ENCODE measurements around the gene ZNF182. TPM values are rescaled to one million over a fixed set of nuclear protein-coding genes. Genes with fewer than 3 reads are reported as not detected.
"Not testable (repeated sequence)": the region's sequence is repeated elsewhere in the genome, so short reads cannot be mapped to it uniquely, and the experiment has no call there.

ZNF182 gene
- total and polyA plus RNA-seq, 5 donors from 2014 or later, result 3.0 to 7.1 (median 4.7) TPM

DNA sequence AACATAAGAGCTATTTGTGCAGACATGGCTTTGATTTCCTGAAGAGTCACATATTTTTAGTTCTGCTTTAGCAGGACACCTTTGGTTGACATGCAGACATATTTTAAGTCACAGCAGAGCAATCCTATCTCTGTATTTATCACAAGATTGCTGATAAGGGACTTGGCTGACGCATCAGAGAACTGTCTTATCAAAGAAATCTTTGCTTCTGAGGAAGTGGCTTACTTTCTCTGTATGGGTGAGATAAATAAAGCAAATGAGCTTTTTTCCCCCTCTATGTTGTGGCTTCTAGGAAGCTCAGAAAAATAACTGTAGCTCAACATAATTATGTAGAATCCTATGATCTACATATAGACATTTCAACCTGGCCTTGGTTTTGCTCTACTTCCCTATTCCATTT is 16.1 kb upstream of the ZNF182 start:
- not testable (repeated sequence) for H3K9me3 ChIP-seq (ENCODE audit: control insufficient read depth in 2 of 2, low read length in 2 of 2); H3K4me1 Mint-ChIP-seq; H3K36me3 Mint-ChIP-seq; H3K36me3 ChIP-seq (ENCODE audit: control insufficient read depth, insufficient read depth, low read length); DNase-seq; H3K9me3 Mint-ChIP-seq; H3K4me3 ChIP-seq (ENCODE audit: low read depth, low read length); H3K4me1 ChIP-seq (ENCODE audit: control insufficient read depth, insufficient read depth, low read length, poor library complexity, severe bottlenecking); H3K27me3 Mint-ChIP-seq; H3K27me3 ChIP-seq (ENCODE audit: control insufficient read depth, insufficient read depth, low read length); H3K27ac Mint-ChIP-seq; H3K4me3 Mint-ChIP-seq
- peak overlapping the region; percentile 79 for H3K27ac ChIP-seq (ENCODE audit: insufficient read depth, low read length, poor library complexity, severe bottlenecking)
- ATAC-seq (ENCODE audit: low read depth in 2 of 2), result peak; percentile 59 to 64

DNA sequence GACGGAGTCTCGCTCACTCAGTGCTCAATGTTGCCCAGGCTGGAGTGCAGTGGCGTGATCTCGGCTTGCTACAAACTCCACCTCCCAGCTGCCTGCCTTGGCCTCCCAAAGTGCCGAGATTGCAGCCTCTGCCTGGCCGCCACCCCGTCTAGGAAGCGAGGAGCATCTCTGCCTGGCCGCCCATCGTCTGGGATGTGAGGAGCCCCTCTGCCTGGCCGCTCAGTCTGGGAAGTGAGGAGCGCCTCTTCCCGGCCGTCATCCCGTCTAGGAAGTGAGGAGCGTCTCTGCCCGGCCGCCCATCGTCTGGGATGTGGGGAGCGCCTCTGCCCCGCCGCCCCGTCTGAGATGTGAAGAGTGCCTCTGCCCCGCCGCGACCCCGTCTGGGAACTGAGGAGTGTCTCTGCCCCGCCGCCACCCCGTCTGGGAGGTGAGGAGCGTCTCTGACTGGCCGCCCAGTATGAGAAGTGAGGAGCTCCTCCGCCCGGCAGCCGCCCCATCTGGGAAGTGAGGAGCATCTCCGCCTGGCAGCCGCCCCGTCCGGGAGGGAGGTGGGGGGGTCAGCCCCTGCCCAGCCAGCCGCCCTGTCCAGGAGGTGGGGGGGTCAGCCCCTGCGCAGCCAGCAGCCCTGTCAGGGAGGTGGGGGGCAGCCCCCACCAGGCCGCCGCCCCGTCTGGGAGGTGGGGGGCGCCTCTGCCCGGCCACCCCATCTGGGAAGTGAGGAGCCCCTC is 13.0 kb upstream of the ZNF182 start:
- not testable (repeated sequence) for H3K27me3 Mint-ChIP-seq; ATAC-seq (ENCODE audit: low read depth in 2 of 2); H3K27ac Mint-ChIP-seq; H3K9me3 ChIP-seq (ENCODE audit: control insufficient read depth in 2 of 2, low read length in 2 of 2); H3K4me3 ChIP-seq (ENCODE audit: low read depth, low read length); H3K9me3 Mint-ChIP-seq; H3K36me3 ChIP-seq (ENCODE audit: control insufficient read depth, insufficient read depth, low read length); H3K27me3 ChIP-seq (ENCODE audit: control insufficient read depth, insufficient read depth, low read length); H3K27ac ChIP-seq (ENCODE audit: insufficient read depth, low read length, poor library complexity, severe bottlenecking); DNase-seq; H3K36me3 Mint-ChIP-seq; H3K4me3 Mint-ChIP-seq; H3K4me1 ChIP-seq (ENCODE audit: control insufficient read depth, insufficient read depth, low read length, poor library complexity, severe bottlenecking); H3K4me1 Mint-ChIP-seq

DNA sequence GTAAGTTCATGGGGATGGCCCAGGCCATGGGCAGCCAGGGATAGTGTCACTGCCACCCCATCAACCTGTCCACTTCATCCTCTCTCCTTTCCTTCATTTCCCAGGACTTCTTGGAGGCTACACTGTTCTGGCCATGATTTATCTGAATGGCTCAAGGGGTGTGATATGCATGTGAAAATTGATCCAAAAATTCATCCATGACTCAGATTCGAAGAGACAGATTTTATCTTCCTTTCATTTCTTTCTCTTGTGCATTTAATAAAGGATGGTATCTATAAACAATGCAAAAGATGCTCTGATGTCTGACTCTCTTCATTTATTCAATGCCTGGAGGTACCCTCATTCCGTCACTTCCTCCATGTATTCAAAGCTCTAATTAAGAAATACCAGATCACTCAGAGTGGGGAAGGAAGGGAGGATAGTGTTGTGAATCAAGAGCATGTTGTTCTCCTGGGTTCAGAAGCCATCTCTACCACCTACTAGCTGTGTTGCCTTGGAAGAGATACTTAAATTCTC is 5.7 kb upstream of the ZNF182 start:
- H3K4me1 ChIP-seq (ENCODE audit: control insufficient read depth, insufficient read depth, low read length, poor library complexity, severe bottlenecking); H3K4me3 ChIP-seq (ENCODE audit: low read depth, low read length); H3K4me1 Mint-ChIP-seq; H3K27ac ChIP-seq (ENCODE audit: insufficient read depth, low read length, poor library complexity, severe bottlenecking); H3K27ac Mint-ChIP-seq; H3K36me3 Mint-ChIP-seq; ATAC-seq (ENCODE audit: low read depth in 2 of 2); H3K4me3 Mint-ChIP-seq; H3K36me3 ChIP-seq (ENCODE audit: control insufficient read depth, insufficient read depth, low read length); H3K9me3 ChIP-seq (ENCODE audit: control insufficient read depth in 2 of 2, low read length in 2 of 2); H3K9me3 Mint-ChIP-seq; H3K27me3 Mint-ChIP-seq; H3K27me3 ChIP-seq (ENCODE audit: control insufficient read depth, insufficient read depth, low read length); DNase-seq: not testable (repeated sequence)

- not testable (repeated sequence) for DNase-seq; H3K27ac Mint-ChIP-seq; H3K9me3 Mint-ChIP-seq; H3K36me3 Mint-ChIP-seq; H3K9me3 ChIP-seq (ENCODE audit: control insufficient read depth in 2 of 2, low read length in 2 of 2); H3K4me1 ChIP-seq (ENCODE audit: control insufficient read depth, insufficient read depth, low read length, poor library complexity, severe bottlenecking); H3K27ac ChIP-seq (ENCODE audit: insufficient read depth, low read length, poor library complexity, severe bottlenecking); H3K4me3 Mint-ChIP-seq; H3K4me3 ChIP-seq (ENCODE audit: low read depth, low read length); H3K36me3 ChIP-seq (ENCODE audit: control insufficient read depth, insufficient read depth, low read length); ATAC-seq (ENCODE audit: low read depth in 2 of 2); H3K27me3 Mint-ChIP-seq; H3K27me3 ChIP-seq (ENCODE audit: control insufficient read depth, insufficient read depth, low read length)
- peaks cover 0 to 18% (median 5%) of the 10 kb centered on the region in 4 donors for H3K4me1 Mint-ChIP-seq
Measured at GRCh38 chrX:48006688-48007087, 2.9 kb upstream of the ZNF182 start, which contains the start of gene SPACA5. Gene SPACA5 (plus strand): TSS chrX:48006988. CDS start chrX:48007803, 815 bp downstream.

DNA sequence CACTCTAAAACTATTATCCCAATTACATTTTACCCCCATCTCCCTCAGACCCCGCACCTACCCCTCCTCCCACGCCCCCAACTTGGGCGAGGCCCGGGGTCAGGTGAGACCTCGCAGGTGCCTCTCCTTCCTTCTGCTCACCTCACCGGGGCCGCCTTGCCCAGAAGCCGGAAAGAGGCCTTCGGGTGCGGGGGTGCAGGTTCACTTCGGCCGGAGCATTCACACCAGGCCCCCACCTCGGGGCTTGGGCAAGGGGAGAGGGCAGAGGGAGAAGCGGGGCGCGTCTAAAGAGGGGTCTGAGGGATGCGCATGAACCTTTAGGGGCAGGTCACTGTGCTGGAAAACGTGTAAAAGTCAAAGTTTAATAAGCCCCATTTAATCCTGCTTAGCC is 427 bp downstream of the ZNF182 start:
- peaks cover 0 to 2% (median 0%) of the 10 kb centered on the region in 7 donors for H3K9me3 Mint-ChIP-seq
- H3K4me3 Mint-ChIP-seq, result peak overlapping the region; percentile 89 to 99 (median 96)
- peak overlapping the region; percentile 96 to 100 (median 99) for H3K27ac Mint-ChIP-seq
- no peaks in the 10 kb centered on the region for H3K27me3 Mint-ChIP-seq
- no peaks in the 10 kb centered on the region for H3K9me3 ChIP-seq (ENCODE audit: control insufficient read depth in 2 of 2, low read length in 2 of 2)
- H3K36me3 Mint-ChIP-seq, result peaks cover 12% of the 10 kb centered on the region
- peak overlapping the region; percentile 79 for H3K27ac ChIP-seq (ENCODE audit: insufficient read depth, low read length, poor library complexity, severe bottlenecking)
- H3K27me3 ChIP-seq (ENCODE audit: control insufficient read depth, insufficient read depth, low read length), result no peaks in the 10 kb centered on the region
- H3K4me1 Mint-ChIP-seq, result peaks cover 0 to 29% (median 9%) of the 10 kb centered on the region in 4 donors
- ATAC-seq (ENCODE audit: low read depth in 2 of 2) (no peak), DNase-seq (peak in 2 of 3 donors; percentile 21 to 38)
- H3K4me3 ChIP-seq (ENCODE audit: low read depth, low read length), result peak overlapping the region; percentile 73
- H3K4me1 ChIP-seq (ENCODE audit: control insufficient read depth, insufficient read depth, low read length, poor library complexity, severe bottlenecking), result peaks cover 9% of the 10 kb centered on the region
- H3K36me3 ChIP-seq (ENCODE audit: control insufficient read depth, insufficient read depth, low read length), result peaks cover 2% of the 10 kb centered on the region

DNA sequence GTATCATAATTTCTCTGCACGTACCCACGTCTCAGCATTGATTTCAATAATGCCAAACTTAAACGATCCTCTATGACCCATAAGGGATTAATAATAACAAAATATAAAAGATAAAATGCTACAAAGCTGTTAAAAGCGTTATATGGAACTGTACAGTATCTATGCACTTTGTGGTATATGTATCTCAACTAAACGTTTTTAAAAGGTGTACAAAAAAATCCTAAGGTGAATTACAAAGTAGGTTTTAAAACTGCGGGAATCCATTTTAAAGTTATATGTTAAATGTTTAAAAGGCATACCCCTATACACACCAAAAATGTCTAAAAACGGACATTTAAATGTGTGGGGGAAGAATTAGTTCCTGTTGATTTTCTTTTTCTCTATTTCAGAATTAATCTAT is 860 bp downstream of the ZNF182 start:
- H3K4me3 Mint-ChIP-seq, result peak overlapping the region; percentile 89 to 99 (median 96)
- H3K36me3 Mint-ChIP-seq, result peaks cover 16% of the 10 kb centered on the region
- Histone ChIP-seq H3K4me3 (ENCODE audit: low read depth, low read length) (peak overlapping the region; percentile 67), H3K27ac (ENCODE audit: insufficient read depth, low read length, poor library complexity, severe bottlenecking) (peak overlapping the region; percentile 79), H3K9me3 (ENCODE audit: control insufficient read depth in 2 of 2, low read length in 2 of 2) (no peaks in the 10 kb centered on the region), H3K4me1 (ENCODE audit: control insufficient read depth, insufficient read depth, low read length, poor library complexity, severe bottlenecking) (peaks cover 9% of the 10 kb centered on the region), H3K36me3 (ENCODE audit: control insufficient read depth, insufficient read depth, low read length) (peaks cover 2% of the 10 kb centered on the region), H3K27me3 (ENCODE audit: control insufficient read depth, insufficient read depth, low read length) (no peaks in the 10 kb centered on the region)
- no peaks in the 10 kb centered on the region for H3K27me3 Mint-ChIP-seq
- peaks cover 0 to 2% (median 0%) of the 10 kb centered on the region in 7 donors for H3K9me3 Mint-ChIP-seq
- no peak overlapping the region for H3K27ac Mint-ChIP-seq
- DNase-seq (no peak), ATAC-seq (ENCODE audit: low read depth in 2 of 2) (no peak)
- peaks cover 0 to 29% (median 9%) of the 10 kb centered on the region in 4 donors for H3K4me1 Mint-ChIP-seq

DNA sequence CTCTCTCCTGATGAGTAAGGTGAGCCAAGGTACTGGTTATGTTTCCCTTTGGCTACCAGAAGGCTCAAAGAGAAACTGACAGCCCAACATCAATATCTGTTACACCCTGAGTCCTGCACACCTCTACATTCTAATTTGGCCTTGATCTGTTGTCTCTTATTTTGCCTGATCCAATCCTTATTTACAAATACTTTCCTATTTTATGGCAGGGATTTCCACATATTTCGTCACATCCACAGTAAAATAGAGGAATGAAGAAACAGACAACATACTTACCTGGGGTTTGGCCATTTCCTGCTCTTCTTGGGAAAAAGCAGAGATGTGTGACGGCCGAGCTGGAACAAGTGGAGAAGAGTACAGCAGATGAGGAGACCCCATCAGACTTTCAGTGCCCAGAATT is 1.5 kb downstream of the ZNF182 start:
- Mint-ChIP-seq H3K9me3 (peaks cover 0 to 2% (median 0%) of the 10 kb centered on the region in 7 donors), H3K27me3 (no peaks in the 10 kb centered on the region), H3K36me3 (peaks cover 16% of the 10 kb centered on the region), H3K4me3 (peak overlapping the region; percentile 40 to 89 (median 64)), H3K4me1 (peaks cover 0 to 29% (median 9%) of the 10 kb centered on the region in 4 donors), H3K27ac (peak overlapping the region in 2 of 3 donors; percentile 2 to 53)
- Histone ChIP-seq H3K27ac (ENCODE audit: insufficient read depth, low read length, poor library complexity, severe bottlenecking) (no peak overlapping the region), H3K36me3 (ENCODE audit: control insufficient read depth, insufficient read depth, low read length) (peaks cover 4% of the 10 kb centered on the region), H3K27me3 (ENCODE audit: control insufficient read depth, insufficient read depth, low read length) (no peaks in the 10 kb centered on the region), H3K9me3 (ENCODE audit: control insufficient read depth in 2 of 2, low read length in 2 of 2) (no peaks in the 10 kb centered on the region), H3K4me1 (ENCODE audit: control insufficient read depth, insufficient read depth, low read length, poor library complexity, severe bottlenecking) (peaks cover 9% of the 10 kb centered on the region), H3K4me3 (ENCODE audit: low read depth, low read length) (peak overlapping the region; percentile 67)
- ATAC-seq (ENCODE audit: low read depth in 2 of 2) (no peak), DNase-seq (no peak)

GRCh38 chrX:48001260-48001659 is 2.5 kb downstream of the ZNF182 start:
- H3K27me3 ChIP-seq (ENCODE audit: control insufficient read depth, insufficient read depth, low read length), result no peaks in the 10 kb centered on the region
- Mint-ChIP-seq H3K27ac (no peak overlapping the region), H3K4me1 (peaks cover 0 to 29% (median 9%) of the 10 kb centered on the region in 4 donors), H3K27me3 (no peaks in the 10 kb centered on the region), H3K4me3 (peak overlapping the region in 3 of 4 donors; percentile 17 to 89 (median 74)), H3K36me3 (peaks cover 22% of the 10 kb centered on the region), H3K9me3 (peaks cover 0 to 1% (median 0%) of the 10 kb centered on the region in 7 donors)
- no peak for DNase-seq
- H3K36me3 ChIP-seq (ENCODE audit: control insufficient read depth, insufficient read depth, low read length), result peaks cover 12% of the 10 kb centered on the region
- H3K4me3 ChIP-seq (ENCODE audit: low read depth, low read length), result peak overlapping the region; percentile 9
- ATAC-seq (ENCODE audit: low read depth in 2 of 2), result no peak
- H3K9me3 ChIP-seq (ENCODE audit: control insufficient read depth in 2 of 2, low read length in 2 of 2), result no peaks in the 10 kb centered on the region
- peaks cover 9% of the 10 kb centered on the region for H3K4me1 ChIP-seq (ENCODE audit: control insufficient read depth, insufficient read depth, low read length, poor library complexity, severe bottlenecking)
- no peak overlapping the region for H3K27ac ChIP-seq (ENCODE audit: insufficient read depth, low read length, poor library complexity, severe bottlenecking)
